ENCODE measurements around the gene PARK7. TPM values are rescaled to one million over a fixed set of nuclear protein-coding genes. Genes with fewer than 3 reads are reported as not detected.

PARK7 gene
- total RNA-seq, 1 donor from 2014 or later = 307 TPM

DNA sequence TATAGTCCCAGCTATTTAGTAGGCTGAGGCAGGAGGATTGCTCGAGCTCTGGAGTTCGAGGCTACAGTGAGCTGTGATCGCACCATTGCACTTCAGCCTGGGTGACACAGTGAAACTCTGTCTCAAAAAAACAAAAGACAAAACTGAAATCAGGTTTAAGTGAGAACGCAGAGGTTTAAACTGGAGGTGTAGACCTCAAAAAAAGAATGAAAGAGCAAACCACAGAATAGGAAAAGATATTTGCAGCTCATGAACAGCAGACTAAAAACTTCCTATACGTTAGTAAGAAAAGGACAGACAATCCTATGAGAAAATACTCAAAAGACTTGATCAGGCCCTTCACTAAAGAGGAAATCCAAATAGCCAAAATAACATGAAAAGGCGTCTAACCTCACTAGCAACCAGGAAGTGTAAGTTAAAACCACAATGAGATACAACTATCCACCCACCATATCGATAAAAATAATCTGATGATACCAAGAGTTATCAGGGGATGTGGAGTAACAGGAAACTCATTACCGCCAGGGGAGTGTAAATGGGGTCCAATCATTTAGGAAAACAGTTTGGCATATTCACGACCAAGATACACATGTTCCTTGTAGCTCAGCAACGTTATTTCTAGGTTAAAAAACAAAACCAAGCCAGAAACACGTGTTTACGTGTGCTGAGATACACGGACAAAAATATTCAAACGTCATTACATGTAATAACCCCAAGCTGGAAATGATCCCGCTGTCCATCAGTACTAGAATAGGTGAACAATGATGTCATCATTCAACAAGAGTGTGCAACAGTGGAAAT is 30.7 kb upstream of the PARK7 start:
- no peak overlapping the region for H3K4me3 ChIP-seq (ENCODE audit: low read depth, low read length)
- no peak for FAIRE-seq
- no peak for DNase-seq (ENCODE audit: low read depth)
- H3K27me3 ChIP-seq (ENCODE audit: control insufficient read depth, insufficient read depth, low read length) = no peaks in the 10 kb centered on the region
- TF ChIP-seq, protein P1, sequence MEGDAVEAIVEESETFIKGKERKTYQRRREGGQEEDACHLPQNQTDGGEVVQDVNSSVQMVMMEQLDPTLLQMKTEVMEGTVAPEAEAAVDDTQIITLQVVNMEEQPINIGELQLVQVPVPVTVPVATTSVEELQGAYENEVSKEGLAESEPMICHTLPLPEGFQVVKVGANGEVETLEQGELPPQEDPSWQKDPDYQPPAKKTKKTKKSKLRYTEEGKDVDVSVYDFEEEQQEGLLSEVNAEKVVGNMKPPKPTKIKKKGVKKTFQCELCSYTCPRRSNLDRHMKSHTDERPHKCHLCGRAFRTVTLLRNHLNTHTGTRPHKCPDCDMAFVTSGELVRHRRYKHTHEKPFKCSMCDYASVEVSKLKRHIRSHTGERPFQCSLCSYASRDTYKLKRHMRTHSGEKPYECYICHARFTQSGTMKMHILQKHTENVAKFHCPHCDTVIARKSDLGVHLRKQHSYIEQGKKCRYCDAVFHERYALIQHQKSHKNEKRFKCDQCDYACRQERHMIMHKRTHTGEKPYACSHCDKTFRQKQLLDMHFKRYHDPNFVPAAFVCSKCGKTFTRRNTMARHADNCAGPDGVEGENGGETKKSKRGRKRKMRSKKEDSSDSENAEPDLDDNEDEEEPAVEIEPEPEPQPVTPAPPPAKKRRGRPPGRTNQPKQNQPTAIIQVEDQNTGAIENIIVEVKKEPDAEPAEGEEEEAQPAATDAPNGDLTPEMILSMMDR (IDR thresholded peaks at IDR 0.05; ENCODE audit: insufficient read depth, low read length, severe bottlenecking) = no peak
- no peaks in the 10 kb centered on the region for H3K36me3 ChIP-seq (ENCODE audit: control insufficient read depth, insufficient read depth, low read length)

DNA sequence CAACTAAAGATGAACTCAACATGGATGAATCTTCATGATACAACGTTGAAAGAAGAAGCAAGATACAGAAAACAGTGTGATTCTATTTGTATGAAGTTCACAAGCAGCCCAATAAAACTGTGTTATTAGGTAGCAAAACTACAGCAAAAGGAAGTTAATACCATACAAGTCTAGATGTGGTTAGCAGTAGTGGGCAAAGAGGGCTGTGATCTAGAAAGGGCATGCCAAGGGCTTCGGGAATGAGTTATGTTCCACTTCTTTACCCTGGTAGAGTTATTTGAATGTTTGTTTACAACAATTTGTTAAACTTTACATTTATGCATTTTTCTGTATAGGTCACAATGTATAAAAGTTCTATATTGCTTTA is 30.1 kb upstream of the PARK7 start:
- Histone ChIP-seq H3K27me3 (ENCODE audit: control insufficient read depth, insufficient read depth, low read length) (no peaks in the 10 kb centered on the region), H3K36me3 (ENCODE audit: control insufficient read depth, insufficient read depth, low read length) (no peaks in the 10 kb centered on the region), H3K4me3 (ENCODE audit: low read depth, low read length) (no peak overlapping the region)
- DNase-seq (ENCODE audit: low read depth) = no peak
- TF ChIP-seq, protein P1 (IDR thresholded peaks at IDR 0.05; ENCODE audit: insufficient read depth, low read length, severe bottlenecking) = no peak
- FAIRE-seq = no peak

GRCh38 chr1:7932524-7933138 is 28.9 kb upstream of the PARK7 start:
- FAIRE-seq = no peak
- Histone ChIP-seq H3K27me3 (ENCODE audit: control insufficient read depth, insufficient read depth, low read length) (peaks cover 2% of the 10 kb centered on the region), H3K4me3 (ENCODE audit: low read depth, low read length) (no peak overlapping the region), H3K36me3 (ENCODE audit: control insufficient read depth, insufficient read depth, low read length) (no peaks in the 10 kb centered on the region)
- TF ChIP-seq, protein P1 (IDR thresholded peaks at IDR 0.05; ENCODE audit: insufficient read depth, low read length, severe bottlenecking) = no peak
- no peak for DNase-seq (ENCODE audit: low read depth)

- H3K36me3 ChIP-seq (ENCODE audit: control insufficient read depth, insufficient read depth, low read length) = no peaks in the 10 kb centered on the region
- TF ChIP-seq, protein P1 (IDR thresholded peaks at IDR 0.05; ENCODE audit: insufficient read depth, low read length, severe bottlenecking) = no peak
- DNase-seq (ENCODE audit: low read depth) = peak; percentile 43
- peaks cover 12% of the 10 kb centered on the region for H3K27me3 ChIP-seq (ENCODE audit: control insufficient read depth, insufficient read depth, low read length)
- no peak for FAIRE-seq
- no peak overlapping the region for H3K4me3 ChIP-seq (ENCODE audit: low read depth, low read length)
Measured at GRCh38 chr1:7938070-7938469, 23.4 kb upstream of the PARK7 start.

DNA sequence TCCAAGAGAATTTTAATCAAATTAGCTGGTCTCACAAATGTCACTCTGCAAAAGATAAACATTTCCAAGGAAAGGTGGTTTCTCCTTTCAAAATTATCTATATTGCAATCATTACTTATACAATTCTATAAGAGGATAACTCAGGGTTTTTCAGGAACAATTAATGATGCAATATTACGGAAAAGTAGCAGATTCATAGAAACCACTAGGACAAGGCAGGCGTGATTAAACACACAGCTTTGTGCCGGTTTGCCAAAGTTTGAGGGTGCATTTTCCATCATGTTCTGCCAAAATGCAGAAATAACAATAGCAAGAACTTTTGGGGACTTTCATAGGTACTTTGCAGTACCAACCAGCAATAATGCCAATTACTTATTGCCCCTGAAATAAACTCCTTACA is 21.5 kb upstream of the PARK7 start:
- Histone ChIP-seq H3K27me3 (ENCODE audit: control insufficient read depth, insufficient read depth, low read length) (peaks cover 12% of the 10 kb centered on the region), H3K4me3 (ENCODE audit: low read depth, low read length) (no peak overlapping the region), H3K36me3 (ENCODE audit: control insufficient read depth, insufficient read depth, low read length) (no peaks in the 10 kb centered on the region)
- TF ChIP-seq, protein P1 (IDR thresholded peaks at IDR 0.05; ENCODE audit: insufficient read depth, low read length, severe bottlenecking) = no peak
- DNase-seq (ENCODE audit: low read depth) (no peak), FAIRE-seq (no peak)
